ENCODE measurements around the gene KLHL29. TPM values are rescaled to one million over a fixed set of nuclear protein-coding genes. Genes with fewer than 3 reads are reported as not detected.

KLHL29 gene
- total RNA-seq, 1 experiment from 2014 or later, result 2.4 TPM

GRCh38 chr2:23606196-23606595 is 221.2 kb downstream of the KLHL29 start:
- no peak overlapping the region for H3K4me2 ChIP-seq (ENCODE audit: insufficient read depth, insufficient read length, low read length)
- H3K36me3 Mint-ChIP-seq (ENCODE audit: insufficient read depth in 1 of 3, low read depth in 3 of 3), result peaks cover 4 to 29% (median 5%) of the 10 kb centered on the region in 3 experiments
- H3K56ac ChIP-seq (ENCODE audit: insufficient read length, low read depth, low read length), result no peak overlapping the region
- H3K4me1 Mint-ChIP-seq, result peaks cover 28 to 30% of the 10 kb centered on the region in 2 experiments
- no peak overlapping the region for H2BK20ac ChIP-seq (ENCODE audit: low read depth, low read length, poor library complexity, severe bottlenecking)
- peaks cover 5% of the 10 kb centered on the region; the same call in 1 of the 2 replicates for H3K4me1 ChIP-seq (ENCODE audit: insufficient read depth, low read length)
- H2BK15ac ChIP-seq (ENCODE audit: low read depth, low read length), result no peak overlapping the region
- no peak overlapping the region for H3K23ac ChIP-seq (ENCODE audit: insufficient read length, low read depth, low read length)
- no peak overlapping the region for H2AFZ ChIP-seq (ENCODE audit: low read length)
- H3K79me2 ChIP-seq (ENCODE audit: insufficient read depth, low read length), result no peaks in the 10 kb centered on the region
- no peak overlapping the region for H3K4me3 Mint-ChIP-seq
- H3K27ac ChIP-seq (ENCODE audit: insufficient read length, low read depth, low read length), result no peak overlapping the region
- no CpG with 5 or more reads among the region's 9 CpGs for WGBS (ENCODE audit: extremely low coverage, insufficient read length, low lambda C conversion rate)
- H3K9ac ChIP-seq (ENCODE audit: extremely low read depth, insufficient read length, low read length), result no peak overlapping the region
- no peak overlapping the region for H4K91ac ChIP-seq (ENCODE audit: insufficient read length, low read depth, low read length)
- no peaks in the 10 kb centered on the region for H3K79me1 ChIP-seq (ENCODE audit: insufficient read depth, low read depth, low read length, poor library complexity, severe bottlenecking)
- H3K27me3 Mint-ChIP-seq (ENCODE audit: low read depth), result no peaks in the 10 kb centered on the region; the same call in none of the 2 replicates
- no peak for DNase-seq
- peak overlapping the region in 1 of 3 experiments; percentile 46; a peak in 1 of 7 replicates for H3K27ac Mint-ChIP-seq
- no peaks in the 10 kb centered on the region for H3K23me2 ChIP-seq (ENCODE audit: insufficient read length, low read depth, low read length, poor library complexity, severe bottlenecking)
- H2BK5ac ChIP-seq (ENCODE audit: insufficient read length, low read length), result no peak overlapping the region
- no peak overlapping the region for H3K18ac ChIP-seq (ENCODE audit: insufficient read length, low read depth, low read length)
- H2BK12ac ChIP-seq (ENCODE audit: insufficient read length, low read depth, low read length), result no peak overlapping the region
- H3K9me3 ChIP-seq (ENCODE audit: control insufficient read depth, low read depth, low read length), result no peaks in the 10 kb centered on the region
- H2AK5ac ChIP-seq (ENCODE audit: insufficient read length, low read length), result no peak overlapping the region
- H4K5ac ChIP-seq (ENCODE audit: insufficient read length, low read depth, low read length), result no peak overlapping the region
- no peak overlapping the region for H3K4ac ChIP-seq (ENCODE audit: low read depth, low read length)
- no peak overlapping the region for H4K8ac ChIP-seq (replicated peaks; ENCODE audit: insufficient read length, low read depth, low read length)
- no peak for TF ChIP-seq CTCF (conservative IDR thresholded peaks at IDR 0.05)
- H3K9me3 Mint-ChIP-seq, result peaks cover 17 to 22% of the 10 kb centered on the region in 2 experiments
- no peak overlapping the region for H2BK120ac ChIP-seq (ENCODE audit: low read depth, low read length, poor library complexity, severe bottlenecking)
- H3T11ph ChIP-seq (ENCODE audit: low read length), result no peak overlapping the region
- H3K27me3 ChIP-seq (ENCODE audit: insufficient read depth, low read length), result no peaks in the 10 kb centered on the region
- H4K20me1 ChIP-seq (ENCODE audit: control insufficient read depth, insufficient read depth, insufficient read length), result no peaks in the 10 kb centered on the region
- no peak overlapping the region for H3K14ac ChIP-seq (ENCODE audit: insufficient read depth, low read length)
